ENCODE measurements around the gene AMPH. TPM values are rescaled to one million over a fixed set of nuclear protein-coding genes. Genes with fewer than 3 reads are reported as not detected.

Gene AMPH
- polyA plus RNA-seq, 2 donors = 0.28 to 0.51 TPM

DNA sequence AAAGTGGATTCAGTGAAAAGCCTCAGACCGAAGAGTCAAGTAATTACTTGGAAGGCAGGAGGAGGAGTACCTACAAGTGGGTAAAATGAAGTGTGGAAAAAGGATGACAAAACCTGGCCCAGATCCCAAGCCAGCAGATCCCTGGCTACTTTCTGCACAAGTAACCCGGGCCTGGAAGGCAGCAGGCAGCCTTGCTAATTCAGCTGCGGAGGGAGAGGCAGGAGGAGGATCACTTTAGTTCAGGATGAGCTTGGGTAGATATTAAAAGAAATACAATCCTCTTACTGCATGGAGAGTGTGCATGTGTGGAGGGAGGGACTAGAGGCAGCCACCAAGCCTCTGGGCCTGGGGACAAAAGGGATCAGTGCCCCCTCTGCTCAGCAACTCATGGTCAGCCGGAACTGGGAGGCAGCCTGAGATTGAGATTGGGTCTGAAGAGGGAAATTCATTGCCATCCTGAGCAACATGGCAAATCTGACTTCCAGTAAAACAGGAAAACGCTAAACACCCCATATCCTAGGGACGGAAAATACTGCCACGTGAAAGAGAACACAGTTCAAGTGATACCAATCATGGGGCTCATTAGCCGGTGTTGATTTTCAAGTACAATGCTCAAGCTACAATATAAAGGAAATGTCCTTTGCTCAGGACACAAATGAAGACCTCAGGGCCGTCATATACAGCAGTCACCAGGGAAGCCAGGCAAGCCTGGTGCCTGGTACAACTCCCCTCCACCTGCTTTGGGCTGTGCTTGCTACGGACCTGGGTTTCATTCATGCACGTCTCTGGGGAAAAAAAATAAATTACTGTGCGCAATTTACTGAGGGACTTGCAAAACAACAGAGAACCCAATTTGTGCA is 1.3 kb downstream of the AMPH start:
- Histone ChIP-seq H3K4me3 (ENCODE audit: low read depth in 1 of 2, low read length in 2 of 2) (no peak overlapping the region), H3K36me3 (ENCODE audit: control insufficient read depth in 2 of 2, insufficient read depth in 2 of 2, low read length in 1 of 2) (no peaks in the 10 kb centered on the region), H3K27ac (ENCODE audit: low read depth in 2 of 2, low read length in 1 of 2) (no peak overlapping the region), H3K27me3 (ENCODE audit: control insufficient read depth in 1 of 2, insufficient read depth in 2 of 2, low read length in 2 of 2) (peaks cover 0 to 2% of the 10 kb centered on the region in 2 donors), H3K4me1 (ENCODE audit: control insufficient read depth in 2 of 2, insufficient read depth in 2 of 2, low read length in 1 of 2) (peaks cover 0 to 8% of the 10 kb centered on the region in 2 donors), H3K9me3 (ENCODE audit: control insufficient read depth in 2 of 2, insufficient read depth in 1 of 2, low read depth in 1 of 2, low read length in 1 of 2) (no peaks in the 10 kb centered on the region)
- WGBS, 2 donors = 57 to 61% methylated on average over 12 of the region's 12 CpGs

DNA sequence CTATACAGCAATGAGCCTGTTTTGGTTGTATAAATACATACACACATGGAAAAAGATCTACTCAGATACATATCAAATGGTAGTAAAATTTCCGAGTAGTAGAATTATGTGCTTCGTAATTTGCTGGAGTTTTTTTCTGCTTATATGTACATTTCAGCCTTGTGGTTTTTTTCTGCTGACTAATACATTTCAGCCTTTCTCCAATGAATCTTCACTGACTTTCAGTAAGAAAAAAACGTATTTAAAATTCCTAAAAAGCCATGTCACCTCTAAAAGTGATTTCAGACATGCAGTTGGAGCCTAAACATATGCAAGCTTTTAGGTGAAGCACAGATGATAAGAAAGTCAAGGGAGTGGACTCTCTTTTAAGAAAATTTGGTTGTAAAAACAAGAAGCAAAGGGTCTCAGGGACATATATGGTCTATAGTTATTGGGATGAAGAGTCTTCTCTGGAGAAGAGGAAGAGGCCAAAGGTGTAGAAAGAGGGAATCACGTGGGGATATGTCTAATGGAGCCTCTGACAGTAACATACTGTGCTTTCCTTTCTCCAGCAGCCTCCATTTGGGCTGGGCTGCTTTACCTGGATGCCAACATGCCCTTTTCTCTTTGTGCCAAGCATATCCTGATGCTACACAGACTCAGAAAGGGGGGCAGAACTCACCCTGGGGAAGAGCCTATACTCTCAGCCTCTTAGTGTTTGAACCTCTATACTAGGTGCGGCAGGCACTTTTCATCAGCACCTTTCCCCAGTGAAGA is 2.4 kb downstream of the AMPH start:
- H3K36me3 ChIP-seq (ENCODE audit: control insufficient read depth in 2 of 2, insufficient read depth in 2 of 2, low read length in 1 of 2) = no peaks in the 10 kb centered on the region
- H3K27ac ChIP-seq (ENCODE audit: low read depth in 2 of 2, low read length in 1 of 2) = no peak overlapping the region
- 70 to 73% methylated on average over 5 of the region's 5 CpGs for WGBS, 2 donors
- peaks cover 0 to 2% of the 10 kb centered on the region in 2 donors for H3K27me3 ChIP-seq (ENCODE audit: control insufficient read depth in 1 of 2, insufficient read depth in 2 of 2, low read length in 2 of 2)
- H3K9me3 ChIP-seq (ENCODE audit: control insufficient read depth in 2 of 2, insufficient read depth in 1 of 2, low read depth in 1 of 2, low read length in 1 of 2) = no peaks in the 10 kb centered on the region
- H3K4me1 ChIP-seq (ENCODE audit: control insufficient read depth in 2 of 2, insufficient read depth in 2 of 2, low read length in 1 of 2) = peaks cover 0 to 8% of the 10 kb centered on the region in 2 donors
- no peak overlapping the region for H3K4me3 ChIP-seq (ENCODE audit: low read depth in 1 of 2, low read length in 2 of 2)

DNA sequence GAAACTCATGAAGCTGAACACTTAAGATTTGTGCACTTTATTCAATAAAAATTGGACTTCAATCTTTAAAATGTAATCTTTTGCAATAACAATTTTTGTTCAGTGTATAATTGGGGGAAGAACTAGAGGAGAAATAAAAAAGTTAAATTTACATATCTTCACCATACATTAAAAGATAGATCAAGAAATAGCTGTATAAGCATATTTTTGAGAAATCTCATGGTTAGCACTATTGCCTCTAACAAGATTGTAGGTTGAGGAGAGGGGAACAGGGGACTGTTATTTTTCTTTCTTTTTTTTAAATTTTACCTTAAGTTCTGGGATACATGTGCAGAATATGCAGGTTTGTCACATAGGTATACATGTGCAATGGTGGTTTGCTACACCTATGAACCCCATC is 5.3 kb downstream of the AMPH start:
- no peak overlapping the region for H3K27ac ChIP-seq (ENCODE audit: low read depth in 2 of 2, low read length in 1 of 2)
- no peak overlapping the region for H3K4me3 ChIP-seq (ENCODE audit: low read depth in 1 of 2, low read length in 2 of 2)
- no peaks in the 10 kb centered on the region for H3K9me3 ChIP-seq (ENCODE audit: control insufficient read depth in 2 of 2, insufficient read depth in 1 of 2, low read depth in 1 of 2, low read length in 1 of 2)
- no peaks in the 10 kb centered on the region for H3K27me3 ChIP-seq (ENCODE audit: control insufficient read depth in 1 of 2, insufficient read depth in 2 of 2, low read length in 2 of 2)
- no peaks in the 10 kb centered on the region for H3K36me3 ChIP-seq (ENCODE audit: control insufficient read depth in 2 of 2, insufficient read depth in 2 of 2, low read length in 1 of 2)
- H3K4me1 ChIP-seq (ENCODE audit: control insufficient read depth in 2 of 2, insufficient read depth in 2 of 2, low read length in 1 of 2) = peaks cover 0 to 3% of the 10 kb centered on the region in 2 donors

DNA sequence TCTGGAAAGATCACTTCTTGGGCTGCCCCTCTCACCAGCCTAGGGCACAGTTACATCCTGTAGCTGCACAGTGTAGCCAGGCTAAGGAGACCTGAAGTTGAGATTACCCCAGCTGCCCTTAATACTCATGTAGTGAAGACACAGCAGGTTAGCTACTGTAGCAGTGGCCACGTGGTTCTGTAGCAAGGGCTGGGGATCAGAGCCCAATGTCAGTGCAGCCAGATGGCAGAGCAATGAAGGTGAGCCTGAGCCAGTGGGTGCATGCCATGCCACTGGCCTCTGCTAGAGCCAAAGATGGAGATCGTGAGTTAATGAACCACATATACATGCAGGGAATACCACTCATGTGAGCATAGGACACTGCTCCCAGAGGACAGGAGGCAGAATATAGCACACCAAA is 15.5 kb downstream of the AMPH start:
- Histone ChIP-seq H3K4me1 (ENCODE audit: control insufficient read depth in 2 of 2, insufficient read depth in 2 of 2, low read length in 1 of 2) (no peaks in the 10 kb centered on the region), H3K9me3 (ENCODE audit: control insufficient read depth in 2 of 2, insufficient read depth in 1 of 2, low read depth in 1 of 2, low read length in 1 of 2) (peaks cover 0 to 3% of the 10 kb centered on the region in 2 donors), H3K27ac (ENCODE audit: low read depth in 2 of 2, low read length in 1 of 2) (no peak overlapping the region), H3K4me3 (ENCODE audit: low read depth in 1 of 2, low read length in 2 of 2) (no peak overlapping the region), H3K27me3 (ENCODE audit: control insufficient read depth in 1 of 2, insufficient read depth in 2 of 2, low read length in 2 of 2) (no peaks in the 10 kb centered on the region), H3K36me3 (ENCODE audit: control insufficient read depth in 2 of 2, insufficient read depth in 2 of 2, low read length in 1 of 2) (no peaks in the 10 kb centered on the region)
- WGBS, 2 donors = 55 to 59% methylated on average over 2 of the region's 2 CpGs

GRCh38 chr7:38607466-38607865 is 23.7 kb downstream of the AMPH start:
- H3K4me1 ChIP-seq (ENCODE audit: control insufficient read depth in 2 of 2, insufficient read depth in 2 of 2, low read length in 1 of 2) = no peaks in the 10 kb centered on the region
- 80 to 85% methylated on average over 2 of the region's 2 CpGs for WGBS, 2 donors
- no peak overlapping the region for H3K4me3 ChIP-seq (ENCODE audit: low read depth in 1 of 2, low read length in 2 of 2)
- H3K27ac ChIP-seq (ENCODE audit: low read depth in 2 of 2, low read length in 1 of 2) = no peak overlapping the region
- no peaks in the 10 kb centered on the region for H3K36me3 ChIP-seq (ENCODE audit: control insufficient read depth in 2 of 2, insufficient read depth in 2 of 2, low read length in 1 of 2)
- no peaks in the 10 kb centered on the region for H3K9me3 ChIP-seq (ENCODE audit: control insufficient read depth in 2 of 2, insufficient read depth in 1 of 2, low read depth in 1 of 2, low read length in 1 of 2)
- H3K27me3 ChIP-seq (ENCODE audit: control insufficient read depth in 1 of 2, insufficient read depth in 2 of 2, low read length in 2 of 2) = no peaks in the 10 kb centered on the region

GRCh38 chr7:38600741-38601140 is 30.4 kb downstream of the AMPH start:
- Histone ChIP-seq H3K36me3 (ENCODE audit: control insufficient read depth in 2 of 2, insufficient read depth in 2 of 2, low read length in 1 of 2) (no peaks in the 10 kb centered on the region), H3K27ac (ENCODE audit: low read depth in 2 of 2, low read length in 1 of 2) (no peak overlapping the region), H3K27me3 (ENCODE audit: control insufficient read depth in 1 of 2, insufficient read depth in 2 of 2, low read length in 2 of 2) (no peaks in the 10 kb centered on the region), H3K4me1 (ENCODE audit: control insufficient read depth in 2 of 2, insufficient read depth in 2 of 2, low read length in 1 of 2) (no peaks in the 10 kb centered on the region), H3K9me3 (ENCODE audit: control insufficient read depth in 2 of 2, insufficient read depth in 1 of 2, low read depth in 1 of 2, low read length in 1 of 2) (peaks cover 0 to 2% of the 10 kb centered on the region in 2 donors), H3K4me3 (ENCODE audit: low read depth in 1 of 2, low read length in 2 of 2) (no peak overlapping the region)
- 68 to 73% methylated on average over 3 of the region's 3 CpGs for WGBS, 2 donors

DNA sequence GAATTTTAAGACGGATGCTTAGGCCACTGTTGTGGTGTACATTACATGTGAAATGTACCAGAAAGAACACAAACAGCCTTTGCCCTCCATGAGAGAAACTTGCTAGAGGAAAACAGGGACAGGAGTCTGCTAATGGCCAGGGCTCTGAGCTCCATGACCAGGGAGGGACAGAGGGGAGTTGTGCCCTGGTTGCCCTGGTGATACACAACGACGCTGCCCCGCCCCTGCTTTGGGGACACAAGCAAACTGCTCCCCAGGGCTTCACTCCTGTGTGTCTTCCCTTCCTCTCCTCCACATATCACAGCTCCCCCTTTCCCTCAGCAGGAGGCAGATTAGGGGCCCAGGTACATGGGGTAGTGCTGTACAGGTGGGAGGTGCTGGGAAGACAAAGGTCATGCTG is 36.2 kb downstream of the AMPH start:
- H3K27me3 ChIP-seq (ENCODE audit: control insufficient read depth in 1 of 2, insufficient read depth in 2 of 2, low read length in 2 of 2) = no peaks in the 10 kb centered on the region
- no peak overlapping the region for H3K4me3 ChIP-seq (ENCODE audit: low read depth in 1 of 2, low read length in 2 of 2)
- peaks cover 0 to 2% of the 10 kb centered on the region in 2 donors for H3K9me3 ChIP-seq (ENCODE audit: control insufficient read depth in 2 of 2, insufficient read depth in 1 of 2, low read depth in 1 of 2, low read length in 1 of 2)
- WGBS, 2 donors = 55 to 63% methylated on average over 4 of the region's 4 CpGs
- H3K27ac ChIP-seq (ENCODE audit: low read depth in 2 of 2, low read length in 1 of 2) = no peak overlapping the region
- H3K36me3 ChIP-seq (ENCODE audit: control insufficient read depth in 2 of 2, insufficient read depth in 2 of 2, low read length in 1 of 2) = no peaks in the 10 kb centered on the region
- no peaks in the 10 kb centered on the region for H3K4me1 ChIP-seq (ENCODE audit: control insufficient read depth in 2 of 2, insufficient read depth in 2 of 2, low read length in 1 of 2)

GRCh38 chr7:38592737-38593288 is 38.4 kb downstream of the AMPH start:
- no peak overlapping the region for H3K27ac ChIP-seq (ENCODE audit: low read depth in 2 of 2, low read length in 1 of 2)
- no peak overlapping the region for H3K4me3 ChIP-seq (ENCODE audit: low read depth in 1 of 2, low read length in 2 of 2)
- H3K4me1 ChIP-seq (ENCODE audit: control insufficient read depth in 2 of 2, insufficient read depth in 2 of 2, low read length in 1 of 2) = no peaks in the 10 kb centered on the region
- H3K27me3 ChIP-seq (ENCODE audit: control insufficient read depth in 1 of 2, insufficient read depth in 2 of 2, low read length in 2 of 2) = no peaks in the 10 kb centered on the region
- peaks cover 0 to 2% of the 10 kb centered on the region in 2 donors for H3K9me3 ChIP-seq (ENCODE audit: control insufficient read depth in 2 of 2, insufficient read depth in 1 of 2, low read depth in 1 of 2, low read length in 1 of 2)
- H3K36me3 ChIP-seq (ENCODE audit: control insufficient read depth in 2 of 2, insufficient read depth in 2 of 2, low read length in 1 of 2) = no peaks in the 10 kb centered on the region
- WGBS, 2 donors = 74 to 92% methylated on average over 2 of the region's 2 CpGs

- Histone ChIP-seq H3K27ac (ENCODE audit: low read depth in 2 of 2, low read length in 1 of 2) (no peak overlapping the region), H3K9me3 (ENCODE audit: control insufficient read depth in 2 of 2, insufficient read depth in 1 of 2, low read depth in 1 of 2, low read length in 1 of 2) (no peaks in the 10 kb centered on the region), H3K4me3 (ENCODE audit: low read depth in 1 of 2, low read length in 2 of 2) (no peak overlapping the region), H3K36me3 (ENCODE audit: control insufficient read depth in 2 of 2, insufficient read depth in 2 of 2, low read length in 1 of 2) (no peaks in the 10 kb centered on the region), H3K4me1 (ENCODE audit: control insufficient read depth in 2 of 2, insufficient read depth in 2 of 2, low read length in 1 of 2) (no peaks in the 10 kb centered on the region), H3K27me3 (ENCODE audit: control insufficient read depth in 1 of 2, insufficient read depth in 2 of 2, low read length in 2 of 2) (no peaks in the 10 kb centered on the region)
- 54 to 60% methylated on average over 6 of the region's 6 CpGs for WGBS, 2 donors
Observed at GRCh38 chr7:38585572-38586354, 45.4 kb downstream of the AMPH start.
